ENCODE data around the gene BCL10.

GRCh38 chr1:85315789-85316188 lies 39.4 kb upstream of the BCL10 start:
- TF ChIP-seq POLR2A (IDR thresholded peaks at IDR 0.05; ENCODE audit: low read depth) (no peak), CTCF (IDR thresholded peaks at IDR 0.05) (no peak)

Data from esophagus muscularis mucosa (tissue), 3 donors.